Eye (tissue), 1 donor: ENCODE results near the gene RNF224.
"Not testable (repeated sequence)": the region's sequence is repeated elsewhere in the genome, so short reads cannot be mapped to it uniquely, and the experiment has no call there.

Source experiments
- DNase-seq: peaks from one replicate; pipeline ENCODE4 v3.0.0-alpha.2; 2015

RNF224 gene

DNA sequence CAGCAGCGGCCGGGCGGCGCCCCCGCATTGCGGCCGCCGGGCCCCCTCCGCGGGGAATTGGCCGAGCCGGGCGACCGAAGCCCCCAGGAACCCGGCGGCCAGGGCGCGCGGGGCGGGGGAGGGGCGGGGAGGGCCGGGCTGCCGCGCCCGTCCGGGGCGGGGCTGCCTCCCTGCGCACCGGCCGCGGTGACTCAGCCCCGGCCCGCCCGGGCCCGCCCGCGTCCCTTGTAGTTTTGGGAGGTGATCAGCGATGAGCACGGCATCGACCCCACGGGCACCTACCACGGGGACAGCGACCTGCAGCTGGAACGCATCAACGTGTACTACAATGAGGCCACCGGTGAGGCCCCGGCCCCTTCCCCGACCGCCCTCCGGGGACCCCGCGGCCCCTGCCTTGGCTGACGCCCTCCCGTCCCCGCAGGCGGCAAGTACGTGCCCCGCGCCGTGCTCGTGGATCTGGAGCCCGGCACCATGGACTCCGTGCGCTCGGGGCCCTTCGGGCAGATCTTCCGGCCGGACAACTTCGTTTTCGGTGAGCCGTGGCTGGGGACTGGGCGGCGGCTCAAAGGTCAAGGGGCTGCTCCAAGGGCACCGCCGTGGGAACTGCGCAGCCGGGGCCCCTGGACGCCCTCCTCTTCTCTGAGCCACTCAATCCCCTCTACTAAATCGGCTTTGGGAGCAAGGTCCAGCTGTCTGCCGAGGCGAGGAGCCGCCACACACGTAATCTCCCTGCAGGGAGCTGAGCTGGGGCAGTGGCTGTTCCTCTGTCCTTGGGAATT lies 14.4 kb downstream of the RNF224 start:
- DNase-seq: peak; percentile 50

DNA sequence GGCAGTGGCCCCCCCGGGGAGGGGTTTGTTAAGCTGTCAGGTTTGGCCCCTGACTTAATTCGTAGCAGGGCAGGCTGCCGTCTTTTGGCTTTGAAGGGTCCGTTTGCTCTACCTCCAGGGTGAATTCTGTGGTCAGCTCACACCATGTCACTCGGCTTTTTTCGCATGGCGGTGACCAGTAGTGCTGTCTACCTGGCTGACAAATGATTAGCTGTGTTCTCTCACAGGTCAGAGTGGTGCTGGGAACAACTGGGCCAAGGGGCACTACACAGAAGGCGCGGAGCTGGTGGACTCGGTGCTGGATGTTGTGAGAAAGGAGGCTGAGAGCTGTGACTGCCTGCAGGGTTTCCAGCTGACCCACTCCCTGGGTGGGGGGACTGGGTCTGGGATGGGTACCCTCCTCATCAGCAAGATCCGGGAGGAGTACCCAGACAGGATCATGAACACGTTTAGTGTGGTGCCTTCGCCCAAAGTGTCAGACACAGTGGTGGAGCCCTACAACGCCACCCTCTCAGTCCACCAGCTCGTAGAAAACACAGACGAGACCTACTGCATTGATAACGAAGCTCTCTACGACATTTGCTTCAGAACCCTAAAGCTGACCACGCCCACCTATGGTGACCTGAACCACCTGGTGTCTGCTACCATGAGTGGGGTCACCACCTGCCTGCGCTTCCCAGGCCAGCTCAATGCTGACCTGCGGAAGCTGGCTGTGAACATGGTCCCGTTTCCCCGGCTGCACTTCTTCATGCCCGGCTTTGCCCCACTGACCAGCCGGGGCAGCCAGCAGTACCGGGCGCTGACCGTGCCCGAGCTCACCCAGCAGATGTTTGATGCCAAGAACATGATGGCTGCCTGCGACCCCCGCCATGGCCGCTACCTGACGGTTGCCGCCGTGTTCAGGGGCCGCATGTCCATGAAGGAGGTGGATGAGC lies 15.2 kb downstream of the RNF224 start:
- no peak for DNase-seq

DNA sequence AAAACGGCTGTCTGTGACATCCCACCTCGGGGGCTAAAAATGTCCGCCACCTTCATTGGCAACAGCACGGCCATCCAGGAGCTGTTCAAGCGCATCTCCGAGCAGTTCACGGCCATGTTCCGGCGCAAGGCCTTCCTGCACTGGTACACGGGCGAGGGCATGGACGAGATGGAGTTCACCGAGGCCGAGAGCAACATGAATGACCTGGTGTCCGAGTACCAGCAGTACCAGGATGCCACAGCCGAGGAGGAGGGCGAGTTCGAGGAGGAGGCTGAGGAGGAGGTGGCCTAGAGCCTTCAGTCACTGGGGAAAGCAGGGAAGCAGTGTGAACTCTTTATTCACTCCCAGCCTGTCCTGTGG lies 15.9 kb downstream of the RNF224 start:
- DNase-seq: not testable (repeated sequence)

- no peak for DNase-seq
Measured at GRCh38 chr9:137243626-137244485, 16.6 kb downstream of the RNF224 start.

GRCh38 chr9:137244486-137245449 lies 17.5 kb downstream of the RNF224 start:
- DNase-seq: no peak

- DNase-seq: no peak
Measured at GRCh38 chr9:137245450-137246421, 18.4 kb downstream of the RNF224 start.

GRCh38 chr9:137247135-137247915 lies 20.0 kb downstream of the RNF224 start:
- peak; percentile 55 for DNase-seq

- no peak for DNase-seq
Measured at GRCh38 chr9:137247916-137248175, 20.5 kb downstream of the RNF224 start.

DNA sequence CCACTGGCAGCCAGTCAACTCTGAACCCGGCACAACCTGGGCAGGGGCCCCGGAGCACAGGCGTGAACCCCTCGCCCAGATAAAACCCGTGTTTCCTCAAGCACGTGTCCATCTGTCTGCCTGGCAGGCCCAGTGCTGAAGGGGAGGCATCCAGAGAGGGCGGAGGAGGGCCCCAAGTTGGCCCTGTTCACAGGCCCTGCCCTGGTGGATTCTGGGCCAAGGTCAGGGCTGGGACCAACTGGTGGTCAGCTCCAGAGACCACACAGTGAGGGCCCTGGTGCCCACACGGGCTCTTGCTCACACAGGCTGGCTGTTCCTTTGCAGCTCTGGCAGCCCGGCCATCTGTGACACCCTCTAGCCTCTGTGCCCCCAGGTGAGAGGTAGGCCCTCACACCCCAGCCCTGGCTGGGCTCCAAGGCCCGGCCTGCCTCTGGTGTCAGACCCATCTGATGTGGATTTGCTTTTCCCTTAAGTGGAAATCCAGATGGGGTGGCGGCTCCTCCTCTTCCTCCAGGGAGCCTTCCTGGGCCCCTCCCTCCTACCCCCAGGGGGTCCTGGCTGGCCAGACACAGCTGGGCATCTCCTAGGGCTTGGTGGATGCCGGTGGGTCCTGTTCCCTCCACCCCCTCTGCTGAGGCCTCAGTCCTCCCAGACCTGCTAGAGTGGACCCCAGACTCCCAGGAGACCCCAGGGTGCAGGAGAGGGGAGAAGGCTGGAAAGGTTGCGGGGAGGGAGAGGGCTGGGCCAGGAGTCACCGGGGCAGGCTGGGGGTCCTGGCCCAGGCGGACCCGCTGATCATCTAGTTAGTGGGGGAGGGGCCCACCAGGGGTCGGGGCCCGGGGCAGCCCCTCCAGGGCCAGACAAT lies 23.3 kb downstream of the RNF224 start:
- DNase-seq: no peak

GRCh38 chr9:137251194-137251461 lies 23.8 kb downstream of the RNF224 start, which contains the start of gene STPG3:
Gene STPG3 (plus strand): TSS chr9:137251286. CDS start chr9:137251287, 1 bp downstream.
- DNase-seq: no peak

DNA sequence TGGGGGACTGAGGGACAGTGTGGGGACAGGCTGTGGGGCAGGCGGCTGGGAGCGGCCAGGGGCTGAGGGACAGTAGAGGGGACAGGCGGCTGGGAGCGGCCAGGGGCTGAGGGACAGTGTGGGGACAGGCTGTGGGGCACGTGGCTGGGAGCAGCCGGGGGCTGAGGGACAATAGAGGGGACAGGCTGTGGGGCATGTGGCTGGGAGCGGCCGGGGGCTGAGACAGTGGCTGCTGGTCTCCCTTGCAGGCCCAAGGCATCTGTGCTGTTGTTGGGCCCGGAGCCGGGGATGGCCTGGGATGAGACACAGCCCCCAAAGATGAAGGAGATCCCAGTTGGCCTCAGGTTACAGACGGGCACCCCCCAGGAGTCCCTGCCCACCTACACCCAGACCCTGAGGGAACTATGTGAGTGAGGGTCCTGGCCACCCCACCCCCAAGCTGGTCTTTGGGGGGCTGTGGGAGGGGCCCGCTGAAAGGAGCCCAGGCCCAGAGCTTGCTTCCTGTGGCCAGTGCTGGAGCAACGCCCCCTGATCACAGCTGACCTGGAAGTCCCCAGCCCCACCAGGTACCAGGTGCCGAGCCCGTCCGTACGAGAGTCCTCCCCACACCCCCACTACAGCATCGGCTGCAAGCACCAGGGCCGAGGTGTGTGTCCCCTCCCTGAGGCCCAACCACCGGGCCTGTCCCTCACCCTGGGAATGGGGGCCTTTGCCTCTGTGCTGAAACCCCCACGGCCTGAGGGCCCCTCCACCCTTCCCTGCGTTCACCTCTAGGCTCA lies 24.4 kb downstream of the RNF224 start:
- no peak for DNase-seq

GRCh38 chr9:137252555-137253506 lies 25.5 kb downstream of the RNF224 start:
- no peak for DNase-seq

- DNase-seq: peak; percentile 56
Measured at GRCh38 chr9:137253717-137254623, 26.7 kb downstream of the RNF224 start.

DNA sequence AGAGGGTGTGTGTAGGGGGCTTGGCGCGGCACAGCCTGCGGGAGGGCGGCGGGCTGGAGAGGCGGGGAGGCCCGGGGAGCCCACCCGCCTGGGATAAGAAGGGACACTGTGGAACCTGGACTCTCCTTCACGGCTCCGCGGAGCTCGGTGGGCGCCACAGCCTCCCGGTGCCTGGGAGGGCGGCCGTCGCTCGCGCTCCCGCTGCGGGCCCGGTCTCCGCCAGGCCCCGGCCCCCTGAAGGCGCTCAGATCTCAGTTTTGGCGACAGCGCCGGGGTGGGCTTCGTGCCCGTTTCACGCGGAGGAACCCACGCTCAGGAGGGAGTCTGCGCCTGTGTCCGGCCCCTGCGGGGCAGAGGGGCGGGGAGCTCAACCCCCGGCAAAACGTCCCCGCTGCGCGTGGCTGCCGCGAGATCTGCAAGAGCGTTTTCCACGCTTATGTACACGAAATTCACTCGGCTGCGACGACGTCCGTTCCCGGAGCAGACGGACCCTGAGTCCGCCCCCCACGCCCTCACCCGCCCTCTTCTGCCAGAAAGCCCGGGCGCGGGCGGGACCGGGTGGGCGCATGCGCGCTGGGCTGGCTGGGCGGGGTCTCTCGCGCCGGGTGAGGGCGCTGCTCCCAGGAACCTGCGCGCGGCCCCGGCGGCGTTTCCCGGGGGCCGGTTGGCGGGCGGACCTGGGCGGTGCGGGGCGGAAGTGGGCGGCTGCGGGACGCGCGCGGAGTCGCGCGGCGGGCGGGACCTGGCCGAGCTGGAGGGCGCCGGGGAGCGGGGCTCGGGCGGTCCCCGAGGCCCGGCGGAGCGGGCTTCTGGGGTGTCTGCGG lies 27.5 kb downstream of the RNF224 start, which contains the start of gene NELFB:
TSS of gene NELFB (plus strand) at position 704 of the 824 bp plus-strand sequence.
- DNase-seq: peak; percentile 96
